GM12864 (cell line): ENCODE data around the gene POU2F1.

Source experiments
- DNase-seq: peaks from one replicate; pipeline ENCODE4 v3.0.0-alpha.2; 2011; ENCODE audit warnings: low read depth
- H3K4me3 ChIP-seq: 2 replicates; pipeline ENCODE4 v1.5.1; 2011; ENCODE audit warnings: mild to moderate bottlenecking, low read depth, low read length, control low read depth
- TF ChIP-seq, protein P1 (sequence below): IDR thresholded peaks from 2 replicates; pipeline ENCODE4 v1.5.1; 2011; ENCODE audit warnings: low read depth, mild to moderate bottlenecking, moderate library complexity, low read length, control low read depth, inconsistent platforms; ENCODE audit errors: missing control alignments

Gene POU2F1

DNA sequence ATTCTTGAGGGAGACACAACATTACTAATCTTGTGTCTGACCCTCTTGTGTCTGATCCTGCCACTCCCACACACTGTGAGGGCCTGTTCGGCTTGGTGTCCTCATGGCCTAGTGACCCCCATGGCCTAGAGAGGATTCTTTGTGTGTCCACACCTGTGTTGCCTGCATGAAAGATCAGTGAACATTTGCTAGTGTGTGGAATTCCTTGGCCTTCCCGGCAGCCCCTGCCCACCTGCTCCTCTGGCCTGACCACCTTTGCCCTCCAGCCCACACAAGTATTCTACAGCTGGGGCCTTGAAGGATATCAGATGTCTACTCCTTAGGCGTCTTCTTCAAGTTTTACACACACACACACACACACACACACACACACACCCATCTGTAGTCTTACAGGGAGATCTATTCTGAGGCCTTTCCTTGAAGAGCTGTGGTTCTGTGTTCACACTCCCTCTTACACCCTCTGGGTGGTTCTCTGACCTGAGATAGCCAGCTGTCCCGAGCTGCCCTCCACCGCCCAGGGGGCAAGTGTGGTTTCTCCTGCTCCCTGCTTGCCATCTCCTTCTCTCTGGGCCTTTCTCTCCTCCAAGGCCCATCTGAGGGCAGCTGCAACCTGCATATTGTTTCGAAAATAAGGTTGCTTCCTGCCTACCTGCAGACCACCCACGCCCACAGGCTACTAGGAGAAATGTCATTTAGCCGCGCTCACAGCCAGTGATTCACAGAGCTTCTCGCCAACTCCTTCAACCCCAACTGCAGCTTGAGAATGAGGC lies 252.3 kb downstream of the POU2F1 start:
- no peak overlapping the region for H3K4me3 ChIP-seq
- TF ChIP-seq, protein P1, sequence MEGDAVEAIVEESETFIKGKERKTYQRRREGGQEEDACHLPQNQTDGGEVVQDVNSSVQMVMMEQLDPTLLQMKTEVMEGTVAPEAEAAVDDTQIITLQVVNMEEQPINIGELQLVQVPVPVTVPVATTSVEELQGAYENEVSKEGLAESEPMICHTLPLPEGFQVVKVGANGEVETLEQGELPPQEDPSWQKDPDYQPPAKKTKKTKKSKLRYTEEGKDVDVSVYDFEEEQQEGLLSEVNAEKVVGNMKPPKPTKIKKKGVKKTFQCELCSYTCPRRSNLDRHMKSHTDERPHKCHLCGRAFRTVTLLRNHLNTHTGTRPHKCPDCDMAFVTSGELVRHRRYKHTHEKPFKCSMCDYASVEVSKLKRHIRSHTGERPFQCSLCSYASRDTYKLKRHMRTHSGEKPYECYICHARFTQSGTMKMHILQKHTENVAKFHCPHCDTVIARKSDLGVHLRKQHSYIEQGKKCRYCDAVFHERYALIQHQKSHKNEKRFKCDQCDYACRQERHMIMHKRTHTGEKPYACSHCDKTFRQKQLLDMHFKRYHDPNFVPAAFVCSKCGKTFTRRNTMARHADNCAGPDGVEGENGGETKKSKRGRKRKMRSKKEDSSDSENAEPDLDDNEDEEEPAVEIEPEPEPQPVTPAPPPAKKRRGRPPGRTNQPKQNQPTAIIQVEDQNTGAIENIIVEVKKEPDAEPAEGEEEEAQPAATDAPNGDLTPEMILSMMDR, result no peak
- no peak for DNase-seq

DNA sequence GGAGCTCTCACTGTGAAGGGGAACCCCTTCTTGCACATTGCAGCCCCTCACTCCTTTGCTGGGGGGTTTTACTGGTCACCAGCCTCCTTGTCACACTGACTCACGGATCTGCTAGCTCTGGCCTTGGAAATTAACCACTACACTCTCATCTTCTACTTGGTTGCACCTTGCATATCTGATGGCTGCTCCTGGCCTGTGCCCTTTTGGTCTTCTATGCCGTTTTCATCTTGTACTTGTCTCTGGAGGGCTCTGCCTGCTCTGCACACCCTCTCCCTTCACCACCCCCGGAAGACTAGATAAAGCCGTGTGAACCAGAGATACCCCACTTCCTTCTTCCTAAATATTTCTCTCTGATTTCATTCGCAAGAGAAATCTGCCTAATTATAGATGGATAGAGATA lies 253.1 kb downstream of the POU2F1 start:
- TF ChIP-seq, protein P1, result no peak
- H3K4me3 ChIP-seq, result no peak overlapping the region
- DNase-seq, result no peak

DNA sequence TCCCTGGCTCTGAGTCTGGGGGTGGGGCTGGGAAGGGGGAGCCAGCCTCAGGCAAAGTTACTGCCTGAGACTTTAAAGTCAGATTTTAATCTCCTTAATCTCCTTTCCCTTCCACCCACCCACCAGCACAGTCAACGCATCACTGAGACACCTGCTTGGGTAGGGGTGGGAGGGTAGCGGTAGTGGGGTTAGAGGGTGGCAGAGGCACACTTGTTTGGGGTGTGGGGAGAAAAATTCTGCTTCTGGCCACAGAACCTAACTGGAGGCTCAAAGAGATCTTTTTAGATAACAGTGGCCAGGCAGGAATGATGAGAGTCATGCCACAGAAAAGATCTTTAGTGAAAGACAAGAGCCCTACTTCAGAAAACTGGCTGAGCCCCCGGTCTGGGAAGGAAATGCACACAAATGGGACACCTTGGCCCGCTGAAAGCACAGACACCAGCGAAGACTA lies 253.5 kb downstream of the POU2F1 start:
- no peak overlapping the region for H3K4me3 ChIP-seq
- no peak for DNase-seq
- TF ChIP-seq, protein P1, result no peak

DNA sequence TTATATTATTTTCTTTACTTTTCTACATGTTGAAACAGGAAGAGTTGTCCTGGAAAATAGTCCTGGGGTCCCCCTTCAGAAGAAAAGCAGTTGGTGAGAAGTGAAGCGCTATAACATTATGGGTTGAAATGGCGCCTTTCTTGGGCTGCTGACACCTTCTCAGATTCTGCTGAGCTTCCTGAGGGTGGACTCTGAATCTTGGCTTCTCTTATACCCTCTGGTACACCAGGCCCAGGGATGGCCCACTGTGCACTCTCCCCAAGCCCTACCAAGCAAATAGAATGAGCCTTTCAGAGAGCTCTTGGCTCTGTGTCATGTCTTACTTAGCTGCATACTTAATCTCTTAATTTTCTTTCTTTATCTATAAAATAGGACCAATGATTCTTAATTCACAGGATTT lies 255.4 kb downstream of the POU2F1 start:
- TF ChIP-seq, protein P1, result no peak
- DNase-seq, result no peak

More for the DNA sequence above, 255.4 kb downstream of the POU2F1 start:
- H3K4me3 ChIP-seq, result no peak overlapping the region
